ENCODE measurements around the gene XKRX. TPM values are rescaled to one million over a fixed set of nuclear protein-coding genes. Genes with fewer than 3 reads are reported as not detected.

The XKRX gene
- total RNA-seq = 0.07 and 0.10 TPM in 2 replicates

DNA sequence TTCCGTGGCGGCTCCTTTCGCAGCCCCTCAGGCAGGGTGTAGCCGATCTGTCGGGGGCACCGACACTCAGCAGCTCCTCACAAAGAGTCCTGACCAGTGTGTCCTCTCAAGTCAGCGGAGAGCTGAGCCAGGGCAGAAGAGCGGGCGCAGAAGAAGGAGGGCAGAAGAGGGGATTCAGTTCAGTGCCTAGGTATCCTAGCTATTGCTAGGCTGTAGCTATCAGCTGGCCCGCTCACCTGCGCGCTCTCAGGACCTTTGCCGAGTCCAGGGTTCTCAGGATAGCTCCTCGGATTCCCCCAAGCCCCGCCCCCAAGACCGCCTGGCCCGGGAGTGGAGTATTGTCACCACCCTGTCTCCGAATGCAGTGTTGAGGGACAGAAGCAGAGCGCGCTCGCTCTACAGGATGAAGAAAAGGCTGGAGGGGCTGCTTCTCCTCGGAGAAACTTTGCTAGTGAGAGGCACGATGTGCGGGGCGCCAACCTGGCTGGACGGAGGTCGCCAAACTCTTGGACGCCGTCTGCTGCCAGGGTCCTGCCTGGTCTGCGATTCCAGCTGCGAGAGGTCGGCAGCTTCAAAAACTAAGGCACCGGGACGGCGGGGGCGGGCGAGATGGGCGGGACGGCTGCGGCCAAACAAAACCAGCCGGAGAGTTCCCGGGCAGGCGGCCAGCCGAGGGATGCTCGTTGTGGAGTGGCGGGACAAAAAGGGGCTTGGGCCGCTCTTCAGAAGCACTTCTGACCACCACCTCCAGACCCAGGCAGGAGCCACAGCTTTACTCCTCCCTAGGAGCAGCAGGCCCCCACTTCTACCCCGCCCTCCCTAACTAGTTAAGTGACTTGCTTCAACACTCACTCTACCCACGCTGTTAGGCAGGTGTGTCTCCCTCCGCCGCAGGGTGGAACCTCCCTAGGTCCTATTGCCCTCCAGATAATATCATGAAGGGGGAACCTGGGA is at the start of gene XKRX:
Gene XKRX (minus strand): TSS at position 258 of the 954 bp plus-strand sequence. CDS start 613 bp downstream, outside the sequence.

DNA sequence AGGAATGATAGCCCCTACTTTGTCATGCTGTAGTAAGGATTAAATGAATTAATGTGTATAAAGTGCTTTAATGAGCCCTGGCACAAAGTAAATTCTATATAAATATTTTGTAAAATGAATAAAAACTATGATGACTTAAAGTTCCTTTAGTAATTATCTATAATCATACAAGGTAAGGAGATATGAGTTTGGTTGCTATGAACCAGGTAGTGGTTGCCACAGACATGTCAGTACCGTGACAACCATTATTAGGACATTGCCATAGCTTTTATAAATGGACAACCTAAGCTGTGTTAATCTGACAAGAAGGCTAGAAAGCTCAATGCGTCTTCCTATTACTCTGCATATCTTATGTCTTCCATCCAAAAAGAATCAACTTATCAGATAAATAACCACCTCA is 40.7 kb upstream of the XKRX start, which contains the start of gene ARL13A:
Gene ARL13A (plus strand): TSS at position 301 of the 400 bp plus-strand sequence. CDS start 3,982 bp downstream, outside the sequence.

DNA sequence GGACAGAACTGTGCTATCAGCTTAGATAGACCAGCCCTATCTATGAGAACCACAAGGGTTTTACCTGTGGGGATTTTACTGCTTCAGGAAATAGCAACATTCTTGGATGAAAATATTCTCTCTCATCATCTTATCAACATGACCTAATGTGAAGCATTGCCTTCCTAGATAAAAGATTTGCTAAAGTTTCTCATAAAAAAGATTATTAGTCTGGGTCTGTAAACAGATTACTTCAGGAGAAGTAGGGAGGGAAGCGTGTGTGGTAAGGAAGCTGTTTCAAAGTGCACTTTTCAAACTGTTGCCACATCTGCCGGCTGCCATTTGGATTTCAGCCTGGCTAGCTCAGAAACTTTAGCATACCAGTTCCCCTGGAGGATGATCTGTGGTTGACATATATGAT is 54.4 kb downstream of the XKRX start, which contains the start of gene NOX1:
Gene NOX1 (minus strand): TSS at position 35 of the 400 bp plus-strand sequence. CDS start 220 bp downstream, outside the sequence.

Other genes starting within 250 kb of the XKRX start
- gene SYTL4, start 196.8 kb downstream of the XKRX start, total RNA-seq = 3.9 and 4.1 TPM in 2 replicates
- gene CSTF2, start 108.5 kb downstream of the XKRX start, total RNA-seq = 13.6 and 15.5 TPM in 2 replicates
- not detected in 2 replicates for gene NOX1, start 54.6 kb downstream of the XKRX start, total RNA-seq
- not detected in 2 replicates for gene ARL13A, start 40.8 kb upstream of the XKRX start, total RNA-seq
- gene TRMT2B, start 123.2 kb upstream of the XKRX start, total RNA-seq = 13.0 and 14.9 TPM in 2 replicates
- 5.5 and 7.2 TPM in 2 replicates for gene TMEM35A, start 150.0 kb upstream of the XKRX start, total RNA-seq
- 5.0 and 7.8 TPM in 2 replicates for gene CENPI, start 169.3 kb upstream of the XKRX start, total RNA-seq

All from smooth muscle cell of the pulmonary artery (primary cell).